A673 (cell line): ENCODE results near the gene TUBGCP3.

ENCODE experiments used
- EZH2 ChIP-seq: fragments of 200-600 bp; sonication (generic); IDR thresholded peaks from 2 replicates; pipeline ENCODE4 v1.6.1; 2017; ENCODE audit warnings: borderline replicate concordance, low read depth, mild to moderate bottlenecking, mixed read lengths, antibody characterized with exemption, low read length; ENCODE audit not compliant: poor library complexity, severe bottlenecking
- TF ChIP-seq, protein P1 (sequence below): fragments of 300-800, 200-600 bp; sonication (generic); conservative IDR thresholded peaks from 2 replicates; pipeline ENCODE4 v1.5.1; 2017; ENCODE audit warnings: low read depth, mild to moderate bottlenecking, antibody characterized with exemption, low read length, moderate library complexity, mixed read lengths

- TF ChIP-seq, protein P1, sequence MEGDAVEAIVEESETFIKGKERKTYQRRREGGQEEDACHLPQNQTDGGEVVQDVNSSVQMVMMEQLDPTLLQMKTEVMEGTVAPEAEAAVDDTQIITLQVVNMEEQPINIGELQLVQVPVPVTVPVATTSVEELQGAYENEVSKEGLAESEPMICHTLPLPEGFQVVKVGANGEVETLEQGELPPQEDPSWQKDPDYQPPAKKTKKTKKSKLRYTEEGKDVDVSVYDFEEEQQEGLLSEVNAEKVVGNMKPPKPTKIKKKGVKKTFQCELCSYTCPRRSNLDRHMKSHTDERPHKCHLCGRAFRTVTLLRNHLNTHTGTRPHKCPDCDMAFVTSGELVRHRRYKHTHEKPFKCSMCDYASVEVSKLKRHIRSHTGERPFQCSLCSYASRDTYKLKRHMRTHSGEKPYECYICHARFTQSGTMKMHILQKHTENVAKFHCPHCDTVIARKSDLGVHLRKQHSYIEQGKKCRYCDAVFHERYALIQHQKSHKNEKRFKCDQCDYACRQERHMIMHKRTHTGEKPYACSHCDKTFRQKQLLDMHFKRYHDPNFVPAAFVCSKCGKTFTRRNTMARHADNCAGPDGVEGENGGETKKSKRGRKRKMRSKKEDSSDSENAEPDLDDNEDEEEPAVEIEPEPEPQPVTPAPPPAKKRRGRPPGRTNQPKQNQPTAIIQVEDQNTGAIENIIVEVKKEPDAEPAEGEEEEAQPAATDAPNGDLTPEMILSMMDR, result no peak
- no peak for TF ChIP-seq EZH2
These were observed 137.1 kb downstream of the TUBGCP3 start for GRCh38 chr13:112450904-112451240.
